GM20000 (cell line): ENCODE measurements around the gene LY6G6F.
"Not testable (repeated sequence)": the region's sequence is repeated elsewhere in the genome, so short reads cannot be mapped to it uniquely, and the experiment has no call there.

Experiments
- DNase-seq: peaks from one replicate; pipeline ENCODE4 v3.0.0; 2012; ENCODE audit warnings: low spot score
- TF ChIP-seq, protein P1 (sequence below): IDR thresholded peaks from 2 replicates; pipeline ENCODE4 v1.5.1; 2012; ENCODE audit warnings: mild to moderate bottlenecking, control low read depth; ENCODE audit errors: extremely low read depth, missing control alignments

Gene LY6G6F

DNA sequence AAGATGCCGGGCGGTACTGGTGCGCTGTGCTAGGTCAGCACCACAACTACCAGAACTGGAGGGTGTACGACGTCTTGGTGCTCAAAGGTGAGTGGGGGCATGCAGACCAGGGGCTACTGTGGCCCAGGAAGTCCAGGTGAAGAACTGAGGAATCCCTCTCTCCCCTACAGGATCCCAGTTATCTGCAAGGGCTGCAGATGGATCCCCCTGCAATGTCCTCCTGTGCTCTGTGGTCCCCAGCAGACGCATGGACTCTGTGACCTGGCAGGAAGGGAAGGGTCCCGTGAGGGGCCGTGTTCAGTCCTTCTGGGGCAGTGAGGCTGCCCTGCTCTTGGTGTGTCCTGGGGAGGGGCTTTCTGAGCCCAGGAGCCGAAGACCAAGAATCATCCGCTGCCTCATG is 1.0 kb downstream of the LY6G6F start:
- TF ChIP-seq, protein P1, sequence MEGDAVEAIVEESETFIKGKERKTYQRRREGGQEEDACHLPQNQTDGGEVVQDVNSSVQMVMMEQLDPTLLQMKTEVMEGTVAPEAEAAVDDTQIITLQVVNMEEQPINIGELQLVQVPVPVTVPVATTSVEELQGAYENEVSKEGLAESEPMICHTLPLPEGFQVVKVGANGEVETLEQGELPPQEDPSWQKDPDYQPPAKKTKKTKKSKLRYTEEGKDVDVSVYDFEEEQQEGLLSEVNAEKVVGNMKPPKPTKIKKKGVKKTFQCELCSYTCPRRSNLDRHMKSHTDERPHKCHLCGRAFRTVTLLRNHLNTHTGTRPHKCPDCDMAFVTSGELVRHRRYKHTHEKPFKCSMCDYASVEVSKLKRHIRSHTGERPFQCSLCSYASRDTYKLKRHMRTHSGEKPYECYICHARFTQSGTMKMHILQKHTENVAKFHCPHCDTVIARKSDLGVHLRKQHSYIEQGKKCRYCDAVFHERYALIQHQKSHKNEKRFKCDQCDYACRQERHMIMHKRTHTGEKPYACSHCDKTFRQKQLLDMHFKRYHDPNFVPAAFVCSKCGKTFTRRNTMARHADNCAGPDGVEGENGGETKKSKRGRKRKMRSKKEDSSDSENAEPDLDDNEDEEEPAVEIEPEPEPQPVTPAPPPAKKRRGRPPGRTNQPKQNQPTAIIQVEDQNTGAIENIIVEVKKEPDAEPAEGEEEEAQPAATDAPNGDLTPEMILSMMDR: no peak
- DNase-seq: no peak

DNA sequence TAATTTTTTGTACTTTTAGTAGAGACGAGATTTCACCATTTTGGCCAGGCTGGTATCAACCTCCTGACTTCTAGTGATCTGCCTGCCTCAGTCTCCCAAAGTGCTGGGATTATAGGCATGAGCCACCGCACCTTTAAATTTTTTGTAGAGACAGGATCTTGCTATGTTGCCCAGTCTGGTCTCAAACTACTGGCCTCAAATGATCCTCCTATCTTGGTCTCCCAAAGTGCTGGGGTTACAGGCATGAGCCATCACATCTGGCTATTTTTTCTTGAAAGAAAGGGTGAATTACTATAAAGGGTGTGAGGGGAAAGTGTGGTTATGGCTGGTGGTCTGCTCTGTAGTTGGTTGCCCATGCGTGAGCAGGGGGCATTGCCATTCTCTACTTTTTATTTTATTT is 1.6 kb downstream of the LY6G6F start:
- TF ChIP-seq, protein P1: no peak
- DNase-seq: no peak

DNA sequence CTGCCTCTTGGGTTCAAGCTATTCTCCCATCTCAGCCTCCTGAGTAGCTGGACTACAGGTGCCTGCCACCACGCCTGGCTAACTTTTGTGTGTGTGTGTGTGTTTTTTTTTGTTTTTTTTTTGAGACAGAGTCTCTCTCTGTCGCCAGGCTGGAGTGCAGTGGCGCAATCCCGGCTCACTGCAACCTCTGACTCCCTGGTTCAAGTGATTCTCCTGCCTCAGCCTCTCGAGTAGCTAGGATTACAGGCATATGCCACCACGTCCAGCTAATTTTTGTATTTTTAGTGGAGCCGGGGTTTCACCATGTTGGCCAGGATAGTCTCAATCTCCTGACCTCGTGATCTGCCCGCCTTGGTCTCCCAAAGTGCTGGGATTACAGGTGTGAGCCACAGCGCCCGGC is 2.5 kb downstream of the LY6G6F start:
- not testable (repeated sequence) for DNase-seq

DNA sequence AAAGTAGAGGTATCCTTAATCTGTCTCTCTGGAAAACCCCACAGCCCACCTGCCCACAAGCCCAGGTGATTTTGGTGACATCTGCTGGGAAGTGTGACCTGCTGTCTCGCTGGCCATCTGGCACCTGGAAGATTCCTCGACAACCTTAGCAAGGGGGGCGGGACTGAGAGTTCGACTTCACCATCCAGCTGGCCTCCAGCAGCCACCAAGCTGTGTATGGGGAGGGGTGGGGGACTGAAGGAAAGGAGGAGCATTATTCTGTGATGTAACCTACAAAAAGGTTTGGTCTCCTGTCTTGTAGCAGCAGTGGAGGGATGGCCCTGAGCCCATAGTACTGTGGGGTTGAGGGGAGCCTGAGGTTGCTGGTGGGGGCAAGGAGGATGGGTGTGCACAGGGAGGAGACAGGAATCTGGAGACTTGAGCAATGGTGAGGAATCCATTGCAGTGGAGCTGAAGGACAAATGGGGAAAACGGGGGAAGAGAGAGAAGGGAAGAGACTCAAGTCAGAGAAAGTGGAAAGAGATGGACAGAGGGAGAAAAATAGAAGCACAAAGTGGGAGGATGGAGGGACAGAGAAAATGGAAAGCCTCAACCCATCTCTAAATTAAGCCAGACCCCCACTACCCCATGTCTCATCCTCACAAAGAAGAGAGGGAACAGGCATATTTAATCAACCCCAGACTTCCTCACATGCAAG is 4.0 kb downstream of the LY6G6F start:
- no peak for DNase-seq
- TF ChIP-seq, protein P1: no peak

DNA sequence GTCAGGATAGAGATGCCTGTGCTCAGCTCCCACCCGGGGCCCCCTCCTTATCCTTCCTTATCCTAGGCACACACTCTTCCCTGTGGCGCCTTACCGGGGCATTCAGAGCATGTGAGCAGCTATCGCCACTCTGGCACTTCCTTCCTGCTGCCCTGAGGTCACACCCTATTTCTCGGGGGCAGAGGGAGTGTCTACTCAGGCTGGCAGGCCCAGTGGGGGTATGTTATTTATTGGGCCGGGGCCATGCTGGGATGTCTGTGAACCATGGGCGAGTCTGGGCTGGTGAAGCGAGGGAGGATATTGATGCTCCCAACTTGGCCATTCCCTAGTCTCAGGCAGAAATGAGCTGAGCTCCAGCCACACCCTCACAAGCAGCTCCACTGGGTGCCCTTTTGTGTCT is 4.6 kb downstream of the LY6G6F start:
- TF ChIP-seq, protein P1: no peak
- DNase-seq: no peak

DNA sequence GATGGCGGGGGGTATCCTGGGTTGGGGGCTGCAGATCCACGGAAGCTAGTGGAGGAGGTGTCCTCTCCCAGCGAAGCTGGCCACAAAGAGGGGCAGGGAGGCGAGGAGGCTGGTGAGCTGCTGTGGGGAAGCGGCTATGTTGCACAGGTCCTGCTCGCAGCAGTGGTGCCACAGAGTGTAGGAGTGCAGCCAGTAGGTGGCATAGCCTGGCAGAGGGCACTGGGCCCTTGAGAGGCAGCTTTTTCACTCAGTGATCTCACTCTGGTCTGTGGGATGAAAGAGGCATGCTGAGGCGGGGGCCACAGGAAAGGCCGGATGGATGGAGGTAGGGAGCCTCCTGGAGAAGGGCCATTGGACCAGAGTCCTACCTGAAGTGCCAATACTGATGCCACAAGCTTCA is 5.6 kb downstream of the LY6G6F start:
- TF ChIP-seq, protein P1: no peak
- no peak for DNase-seq

DNA sequence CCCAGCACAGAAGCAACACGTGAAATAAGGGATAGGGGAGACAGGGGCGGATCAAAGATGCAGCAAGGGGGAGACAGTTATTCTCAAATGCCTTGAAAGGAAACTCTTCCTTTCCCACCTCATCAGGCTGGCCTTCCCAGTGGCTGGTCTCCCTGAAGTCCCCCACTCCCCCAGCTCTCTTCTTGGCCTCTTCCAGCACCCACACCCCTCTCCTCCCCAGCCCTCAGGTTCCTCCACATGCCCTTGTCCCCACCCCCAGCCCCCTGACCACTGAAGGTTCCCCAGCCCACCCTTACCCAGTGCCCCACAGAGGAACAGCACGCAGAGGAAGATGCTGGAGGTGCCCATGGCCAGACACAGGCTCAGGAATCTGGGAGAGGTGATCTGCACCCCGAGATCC is 6.8 kb downstream of the LY6G6F start:
- no peak for DNase-seq

More for the DNA sequence above, 6.8 kb downstream of the LY6G6F start:
- TF ChIP-seq, protein P1: no peak
